Measurements from ENCODE around the gene CACNA1B.

GRCh38 chr9:138068601-138069035 is 191.0 kb downstream of the CACNA1B start:
- TF ChIP-seq HMG20A (CRISPR knock-in tag; conservative IDR thresholded peaks at IDR 0.05) = no peak
- TF ChIP-seq SMARCA4 (IDR thresholded peaks at IDR 0.05) = no peak
- no peak for TF ChIP-seq SIN3A (IDR thresholded peaks at IDR 0.05; ENCODE audit: borderline replicate concordance in 2 of 2, control insufficient read depth in 1 of 2, low read depth in 2 of 2, low read length in 2 of 2)
- no peak for TF ChIP-seq ZNF12 (CRISPR knock-in tag; IDR thresholded peaks at IDR 0.05)
- no peak for TF ChIP-seq TEAD4 (IDR thresholded peaks at IDR 0.05; ENCODE audit: low read length)
- no peak for TF ChIP-seq TEAD4 (CRISPR knock-in tag; IDR thresholded peaks at IDR 0.05; ENCODE audit: borderline replicate concordance)
- no peak for TF ChIP-seq MYC (IDR thresholded peaks at IDR 0.05; ENCODE audit: low read depth, low read length)
- TF ChIP-seq MYC (CRISPR knock-in tag; IDR thresholded peaks at IDR 0.05; ENCODE audit: borderline replicate concordance, low read depth) = no peak
- no peak for TF ChIP-seq FIP1L1 (IDR thresholded peaks at IDR 0.05; ENCODE audit: low read depth, low read length, poor library complexity, severe bottlenecking)
- TF ChIP-seq SMARCC2 (IDR thresholded peaks at IDR 0.05; ENCODE audit: low read depth) = no peak
- no peak for TF ChIP-seq FOXM1 (IDR thresholded peaks at IDR 0.05; ENCODE audit: low read depth)
- no peak for TF ChIP-seq FOXM1 (CRISPR knock-in tag; IDR thresholded peaks at IDR 0.05; ENCODE audit: low read depth)
- no peak for TF ChIP-seq MXI1 (IDR thresholded peaks at IDR 0.05; ENCODE audit: low read depth, low read length)
